Fibroblast of the conjunctiva (primary cell): ENCODE measurements around the gene TMEM129.

Experiments used
- DNase-seq: peaks from one replicate; pipeline ENCODE4 v3.0.0-alpha.2; 2010; ENCODE audit warnings: low read depth

TMEM129 gene

GRCh38 chr4:1758306-1759121 is 37.4 kb upstream of the TMEM129 start:
- no peak for DNase-seq

- no peak for DNase-seq
Measured at GRCh38 chr4:1757836-1758235, 36.7 kb upstream of the TMEM129 start.

GRCh38 chr4:1756893-1757779 is 36.0 kb upstream of the TMEM129 start:
- DNase-seq, result no peak

GRCh38 chr4:1756079-1756478 is 35.0 kb upstream of the TMEM129 start:
- DNase-seq, result no peak

- DNase-seq, result no peak
Measured at GRCh38 chr4:1755297-1755696, 34.2 kb upstream of the TMEM129 start.

GRCh38 chr4:1754336-1754735 is 33.2 kb upstream of the TMEM129 start:
- no peak for DNase-seq

- no peak for DNase-seq
Measured at GRCh38 chr4:1753697-1754311, 32.7 kb upstream of the TMEM129 start.

GRCh38 chr4:1753294-1753696 is 32.2 kb upstream of the TMEM129 start:
- DNase-seq, result no peak

GRCh38 chr4:1752284-1753041 is 31.3 kb upstream of the TMEM129 start:
- DNase-seq, result no peak

- no peak for DNase-seq
Measured at GRCh38 chr4:1751919-1752283, 30.8 kb upstream of the TMEM129 start.

GRCh38 chr4:1751155-1751918 is 30.2 kb upstream of the TMEM129 start:
- DNase-seq, result no peak

- DNase-seq, result no peak
Measured at GRCh38 chr4:1750381-1751154, 29.4 kb upstream of the TMEM129 start.

- no peak for DNase-seq
Measured at GRCh38 chr4:1749826-1750225, 28.7 kb upstream of the TMEM129 start.

GRCh38 chr4:1749370-1749769 is 28.2 kb upstream of the TMEM129 start:
- DNase-seq, result no peak

GRCh38 chr4:1748465-1748995 is 27.4 kb upstream of the TMEM129 start:
- peak; percentile 30 for DNase-seq

GRCh38 chr4:1747603-1747967 is 26.5 kb upstream of the TMEM129 start:
- DNase-seq, result no peak

GRCh38 chr4:1746919-1747602 is 25.9 kb upstream of the TMEM129 start:
- DNase-seq, result no peak

GRCh38 chr4:1746265-1746691 is 25.2 kb upstream of the TMEM129 start:
- peak; percentile 31 for DNase-seq

- no peak for DNase-seq
Measured at GRCh38 chr4:1745697-1746096, 24.6 kb upstream of the TMEM129 start.

- no peak for DNase-seq
Measured at GRCh38 chr4:1745165-1745564, 24.0 kb upstream of the TMEM129 start.
